Muscle layer of colon (tissue), 2 donors: ENCODE measurements around the gene FHIP2A.

Source experiments
- H3K27ac ChIP-seq: one replicate; pipeline ENCODE4 v1.7.0; 2013; ENCODE audit warnings: low read depth, mild to moderate bottlenecking, low read length, moderate library complexity
- H3K27me3 ChIP-seq, 2 donors: one replicate each; pipeline ENCODE4 v1.7.0; 2013; ENCODE audit warnings: low read length in 2 of 2, mild to moderate bottlenecking in 2 of 2; ENCODE audit not compliant: insufficient read depth in 2 of 2, control insufficient read depth in 1 of 2
- H3K36me3 ChIP-seq: one replicate; pipeline ENCODE4 v1.7.0; 2013; ENCODE audit warnings: mild to moderate bottlenecking, low read length; ENCODE audit not compliant: insufficient read depth
- H3K4me1 ChIP-seq: one replicate; pipeline ENCODE4 v1.7.0; 2013; ENCODE audit warnings: mild to moderate bottlenecking, low read length; ENCODE audit not compliant: insufficient read depth
- H3K4me3 ChIP-seq, 2 donors: one replicate each; pipeline ENCODE4 v1.7.0; 2013; ENCODE audit warnings: low read length in 2 of 2, low read depth in 1 of 2, mild to moderate bottlenecking in 1 of 2, moderate library complexity in 1 of 2
- H3K9ac ChIP-seq: one replicate; pipeline ENCODE4 v1.7.0; 2013; ENCODE audit warnings: low read length
- H3K9me3 ChIP-seq: one replicate; pipeline ENCODE4 v1.7.0; 2013; ENCODE audit warnings: mild to moderate bottlenecking, low read length
- donor health status: abdominal sarcoma.
- donor health status: Adenocarcinoma of cecum.

The FHIP2A gene

DNA sequence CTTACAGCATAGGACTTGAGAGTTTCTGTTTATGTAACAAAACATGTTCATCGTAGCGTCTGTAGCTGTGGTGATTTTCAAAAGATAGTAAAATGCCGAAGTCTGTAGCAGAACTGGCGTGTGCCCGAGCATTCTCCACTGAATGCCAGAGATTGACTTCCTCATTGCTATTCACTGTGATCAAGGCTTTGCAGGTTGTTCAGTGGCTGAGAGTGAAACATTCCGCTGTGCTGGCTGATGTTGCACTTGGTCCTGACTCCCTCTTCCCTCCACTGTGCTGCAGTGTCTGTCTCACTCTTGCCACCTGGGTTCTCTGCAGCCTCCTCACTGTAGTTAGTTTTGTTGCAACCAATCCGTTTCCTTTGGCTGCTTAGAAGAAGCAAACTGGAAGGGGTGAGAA, 37.6 kb downstream of the FHIP2A start:
- no peaks in the 10 kb centered on the region for H3K9me3 ChIP-seq
- H3K36me3 ChIP-seq: peaks cover 37% of the 10 kb centered on the region
- H3K4me3 ChIP-seq: no peak overlapping the region
- H3K4me1 ChIP-seq: peaks cover 37% of the 10 kb centered on the region
- no peak overlapping the region for H3K27ac ChIP-seq
- H3K27me3 ChIP-seq: no peaks in the 10 kb centered on the region
- H3K9ac ChIP-seq: no peak overlapping the region

DNA sequence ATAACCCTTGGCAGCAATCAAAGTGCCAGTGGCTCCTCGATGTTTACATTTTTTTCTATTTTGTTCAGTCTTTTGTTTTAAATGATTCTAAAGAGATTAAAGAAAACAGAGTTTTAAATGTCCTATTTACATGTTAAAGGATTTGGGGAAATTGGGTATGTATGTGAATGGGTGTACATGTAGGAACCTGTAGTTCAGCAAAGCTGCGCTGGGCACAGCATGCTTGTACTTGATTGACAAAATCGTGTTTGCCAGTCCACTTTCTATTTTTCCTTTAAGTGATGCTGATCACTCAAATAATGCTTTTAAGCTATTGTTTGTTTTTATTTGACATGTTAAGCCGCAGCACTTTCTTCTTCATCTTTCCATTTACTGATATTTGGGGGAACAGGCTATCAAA, 40.9 kb downstream of the FHIP2A start:
- Histone ChIP-seq H3K9ac (no peak overlapping the region), H3K9me3 (no peaks in the 10 kb centered on the region), H3K27me3 (no peaks in the 10 kb centered on the region), H3K36me3 (peaks cover 27% of the 10 kb centered on the region), H3K27ac (no peak overlapping the region), H3K4me3 (no peak overlapping the region), H3K4me1 (peaks cover 19% of the 10 kb centered on the region)

DNA sequence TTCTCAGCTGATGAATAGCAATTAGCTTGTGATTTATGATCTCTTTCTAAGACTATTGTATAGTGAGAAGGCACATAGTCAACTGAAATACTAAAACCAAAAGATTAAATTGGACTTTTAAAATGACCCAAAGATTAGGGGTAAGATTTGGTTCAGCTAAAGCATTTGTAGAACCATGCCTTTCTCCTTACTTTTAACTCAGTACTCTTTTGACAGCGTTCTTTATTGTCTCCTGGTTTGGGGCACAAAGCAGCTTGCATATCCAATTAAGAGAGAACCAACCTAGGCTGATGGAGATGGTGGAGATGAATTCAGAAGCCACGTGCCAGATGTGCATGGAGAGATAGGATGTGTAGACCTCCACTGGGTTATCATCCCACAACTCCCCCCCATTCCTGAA, 45.8 kb downstream of the FHIP2A start:
- Histone ChIP-seq H3K4me3 (no peak overlapping the region), H3K36me3 (peaks cover 9% of the 10 kb centered on the region), H3K27ac (no peak overlapping the region), H3K9ac (no peak overlapping the region), H3K4me1 (peaks cover 6% of the 10 kb centered on the region), H3K9me3 (no peaks in the 10 kb centered on the region), H3K27me3 (no peaks in the 10 kb centered on the region)

DNA sequence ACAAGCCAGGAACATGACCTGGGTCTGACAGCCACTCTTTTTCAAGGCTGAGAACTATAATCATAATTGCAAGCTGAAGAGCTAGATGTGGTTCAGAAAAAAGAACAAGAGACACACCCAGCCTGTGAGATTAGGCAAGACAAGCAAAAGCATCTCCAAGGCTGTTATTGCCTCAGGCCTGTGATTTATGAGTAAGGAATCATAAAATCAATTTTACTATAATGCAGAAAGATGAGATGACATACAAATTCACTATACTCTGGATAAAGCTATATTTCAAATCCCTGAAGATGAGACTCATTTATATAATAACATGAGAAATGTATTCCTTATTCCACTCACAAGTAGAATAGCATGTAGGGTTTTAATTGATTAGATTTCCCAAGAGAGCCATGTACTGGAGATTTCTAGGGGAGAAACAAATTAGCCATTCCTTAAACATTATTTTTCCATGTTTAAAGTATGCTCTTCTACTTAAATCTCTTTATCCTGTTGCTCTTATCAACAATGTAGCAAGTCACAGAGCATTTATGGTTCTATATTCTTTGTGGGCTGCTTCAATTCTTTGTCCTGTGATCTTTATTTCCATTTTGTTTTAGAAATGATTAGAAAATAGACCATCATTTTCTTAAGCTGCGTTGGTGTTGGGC, 47.4 kb downstream of the FHIP2A start:
- Histone ChIP-seq H3K4me1 (peaks cover 6% of the 10 kb centered on the region), H3K27ac (no peak overlapping the region)

DNA sequence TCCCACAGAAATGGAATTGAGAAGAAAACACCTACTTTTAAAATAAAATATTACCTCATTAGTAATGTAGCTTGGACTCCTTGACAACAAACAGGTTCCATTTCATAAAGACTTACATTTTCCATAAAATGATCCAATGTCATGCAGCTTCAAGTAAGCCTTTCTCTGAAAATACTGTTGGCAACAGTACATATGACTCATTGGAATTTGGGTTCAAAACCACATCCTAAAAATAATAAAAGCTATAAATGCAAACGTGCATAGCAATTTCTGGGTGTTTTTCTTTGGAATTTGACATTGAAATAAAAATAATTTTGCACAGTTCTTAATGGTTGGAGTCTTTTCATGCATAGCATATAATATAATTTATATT, 47.9 kb downstream of the FHIP2A start:
- no peak overlapping the region for H3K27ac ChIP-seq
- no peak overlapping the region for H3K9ac ChIP-seq
- H3K4me3 ChIP-seq: no peak overlapping the region
- no peaks in the 10 kb centered on the region for H3K27me3 ChIP-seq
- no peaks in the 10 kb centered on the region for H3K36me3 ChIP-seq
- H3K4me1 ChIP-seq: peaks cover 6% of the 10 kb centered on the region
- no peaks in the 10 kb centered on the region for H3K9me3 ChIP-seq

More for the DNA sequence above, 47.4 kb downstream of the FHIP2A start:
- H3K9ac ChIP-seq: no peak overlapping the region
- H3K27me3 ChIP-seq: no peaks in the 10 kb centered on the region
- H3K36me3 ChIP-seq: peaks cover 3% of the 10 kb centered on the region
- H3K9me3 ChIP-seq: no peaks in the 10 kb centered on the region
- no peak overlapping the region for H3K4me3 ChIP-seq

DNA sequence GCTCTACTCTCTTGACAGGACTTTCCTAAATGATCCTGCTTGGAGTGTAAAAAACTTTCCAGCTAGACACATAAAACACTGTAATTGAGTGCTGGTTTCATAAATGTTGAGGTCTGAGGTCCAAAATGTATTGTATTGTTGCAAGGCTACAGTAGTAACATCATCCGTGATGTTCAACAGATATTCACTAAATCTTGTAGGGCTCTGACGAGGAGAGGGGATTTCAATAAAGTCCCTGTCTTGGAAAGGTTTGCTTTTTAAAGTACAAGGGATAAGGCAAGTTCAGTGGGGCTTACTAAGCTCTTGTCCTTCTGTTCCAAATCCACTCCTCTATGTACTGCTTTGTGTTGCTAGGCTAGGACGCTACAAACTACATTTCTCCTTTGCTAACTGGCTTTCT, 48.9 kb downstream of the FHIP2A start:
- no peak overlapping the region for H3K27ac ChIP-seq
- peaks cover 6% of the 10 kb centered on the region for H3K4me1 ChIP-seq
- no peaks in the 10 kb centered on the region for H3K27me3 ChIP-seq
- H3K36me3 ChIP-seq: no peaks in the 10 kb centered on the region
- H3K4me3 ChIP-seq: no peak overlapping the region
- H3K9me3 ChIP-seq: no peaks in the 10 kb centered on the region
- H3K9ac ChIP-seq: no peak overlapping the region

DNA sequence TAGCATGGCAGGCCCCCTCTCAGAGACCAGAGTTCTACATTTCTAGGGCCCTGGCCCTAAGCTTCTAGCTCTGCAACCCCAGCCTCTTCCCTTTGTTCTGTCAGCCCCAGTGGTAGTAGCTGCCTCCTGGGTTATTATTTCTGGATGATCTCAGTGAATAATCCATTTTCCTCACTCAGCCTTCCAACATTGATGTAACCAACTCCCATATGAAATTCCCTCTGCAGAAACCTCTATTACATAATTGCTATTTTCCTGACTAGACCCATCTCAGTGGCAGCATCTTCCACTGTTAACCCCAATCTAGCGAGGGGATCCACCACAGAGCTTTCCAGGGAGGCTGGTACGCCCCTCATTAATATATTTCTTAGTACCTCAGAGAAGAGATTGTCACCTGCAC, 49.8 kb downstream of the FHIP2A start:
- H3K9ac ChIP-seq: no peak overlapping the region
- no peaks in the 10 kb centered on the region for H3K27me3 ChIP-seq
- peaks cover 6% of the 10 kb centered on the region for H3K4me1 ChIP-seq
- H3K9me3 ChIP-seq: no peaks in the 10 kb centered on the region
- H3K36me3 ChIP-seq: no peaks in the 10 kb centered on the region
- no peak overlapping the region for H3K27ac ChIP-seq
- no peak overlapping the region for H3K4me3 ChIP-seq
